Activated B cell treated with CpG ODN at 0.5 μM for 24 hours (primary cell): Measurements from ENCODE around the gene SERINC3. TPM values are rescaled to one million over a fixed set of nuclear protein-coding genes. Genes with fewer than 3 reads are reported as not detected.

Experiments used
- ATAC-seq: fragments of 200-7000 bp; cut with Tn5 transposase; one replicate; pipeline ENCODE4 v1.10.0; 2021; ENCODE audit warnings: low read depth, mild to moderate bottlenecking, moderate library complexity
- CTCF ChIA-PET: fragments of 350-600 bp; sonication (Branson Sonifier 250); formaldehyde crosslinking; loops from one replicate; lab custom pipeline; 2021; ENCODE audit warnings: antibody characterized with exemption; lab: Charles Lee
- POLR2A ChIA-PET: fragments of 350-600 bp; sonication (Branson Sonifier 250); formaldehyde crosslinking; loops from one replicate; lab custom pipeline; 2021; ENCODE audit warnings: antibody characterized with exemption; lab: Charles Lee
- DNase-seq: peaks from one replicate; pipeline ENCODE4 v3.0.0; 2022
- H3K27ac Mint-ChIP-seq: one replicate; pipeline ENCODE4 v1.8.0; 2020; ENCODE audit warnings: mixed read lengths
- H3K27me3 Mint-ChIP-seq: one replicate; pipeline ENCODE4 v1.8.0; 2021; ENCODE audit warnings: mixed read lengths
- H3K36me3 Mint-ChIP-seq: one replicate; pipeline ENCODE4 v1.8.0; 2021; ENCODE audit warnings: low read depth, mixed read lengths
- H3K4me1 Mint-ChIP-seq: one replicate; pipeline ENCODE4 v1.8.0; 2021; ENCODE audit warnings: mixed read lengths
- H3K4me3 Mint-ChIP-seq: one replicate; pipeline ENCODE4 v1.8.0; 2020; ENCODE audit warnings: mild to moderate bottlenecking, mixed read lengths
- H3K9me3 Mint-ChIP-seq: one replicate; pipeline ENCODE4 v1.8.0; 2020; ENCODE audit warnings: mixed read lengths
- CTCF ChIP-seq: fragments of 200-600 bp; IDR thresholded peaks from one replicate; pipeline ENCODE4 v1.8.0; 2022; ENCODE audit warnings: antibody characterized with exemption, mild to moderate bottlenecking
- intact Hi-C: fragments of 100-400 bp; cut with micrococcal nuclease; formaldehyde crosslinking; loops from one replicate; pipeline ENCODE4 v1.15.1; 2024
- total RNA-seq: library from RNA; stranded (reverse); gene quantifications from 2 replicates; pipeline ENCODE4 v1.2.3, GENCODE V29; 2022

Gene SERINC3
- total RNA-seq, 1 donor from 2014 or later, result 41.4 TPM

DNA sequence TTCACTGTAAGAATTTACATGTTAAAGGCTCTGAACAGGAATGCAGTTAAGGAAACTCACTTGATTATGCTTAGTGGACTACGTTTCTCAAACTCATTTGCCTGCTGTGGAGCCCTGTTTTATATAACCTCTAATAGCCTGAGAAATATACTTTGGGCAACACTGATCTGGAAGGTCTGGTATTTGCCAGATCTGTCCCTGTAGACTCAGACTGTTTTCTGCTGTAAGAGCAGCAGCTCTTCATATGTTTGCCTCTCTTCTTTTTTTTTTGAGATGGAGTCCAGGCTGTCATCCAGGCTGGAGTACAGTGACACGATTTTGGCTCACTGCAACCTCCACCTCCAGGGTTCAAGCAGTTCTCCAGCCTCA is 36.1 kb downstream of the SERINC3 start:
- peaks cover 89% of the 10 kb centered on the region for H3K36me3 Mint-ChIP-seq
- no peaks in the 10 kb centered on the region for H3K9me3 Mint-ChIP-seq
- TF ChIP-seq CTCF, result no peak
- ATAC-seq (no peak), DNase-seq (no peak)
- ChIA-PET POLR2A (interaction anchor here (1.1 kb wide), 1 partner anchor 10 kb away, joined by 3 read pairs; the partner anchor contains the start of gene TTPAL), CTCF (no interaction called here)
- H3K4me3 Mint-ChIP-seq, result no peak overlapping the region
- no peaks in the 10 kb centered on the region for H3K27me3 Mint-ChIP-seq
- H3K4me1 Mint-ChIP-seq, result peaks cover 5% of the 10 kb centered on the region
- intact Hi-C loops, result no loop called here
- no peak overlapping the region for H3K27ac Mint-ChIP-seq

- intact Hi-C loops, result no loop called here
- Mint-ChIP-seq H3K9me3 (no peaks in the 10 kb centered on the region), H3K27me3 (no peaks in the 10 kb centered on the region), H3K27ac (no peak overlapping the region), H3K4me3 (no peak overlapping the region), H3K36me3 (peaks cover 90% of the 10 kb centered on the region), H3K4me1 (peaks cover 10% of the 10 kb centered on the region)
- ATAC-seq (no peak), DNase-seq (no peak)
- CTCF ChIA-PET, result no interaction called here
- POLR2A ChIA-PET, result interaction anchor here (1.1 kb wide), 1 partner anchor 10 kb away, joined by 3 read pairs; the partner anchor contains the start of gene TTPAL
- no peak for TF ChIP-seq CTCF
Measured at GRCh38 chr20:44485078-44485829, 36.6 kb downstream of the SERINC3 start.

GRCh38 chr20:44483112-44483511 is 38.8 kb downstream of the SERINC3 start:
- peaks cover 71% of the 10 kb centered on the region for H3K36me3 Mint-ChIP-seq
- no peak for ATAC-seq

GRCh38 chr20:44481719-44482416 is 40.0 kb downstream of the SERINC3 start:
- CTCF ChIA-PET, result no interaction called here
- ATAC-seq (no peak), DNase-seq (no peak)
- H3K27me3 Mint-ChIP-seq, result no peaks in the 10 kb centered on the region
- H3K27ac Mint-ChIP-seq, result no peak overlapping the region
- POLR2A ChIA-PET, result no interaction called here
- no peak overlapping the region for H3K4me3 Mint-ChIP-seq
- intact Hi-C loops, result no loop called here
- H3K9me3 Mint-ChIP-seq, result no peaks in the 10 kb centered on the region
- H3K36me3 Mint-ChIP-seq, result peaks cover 61% of the 10 kb centered on the region
- H3K4me1 Mint-ChIP-seq, result peaks cover 29% of the 10 kb centered on the region
- no peak for TF ChIP-seq CTCF

More at GRCh38 chr20:44483112-44483511, 38.8 kb downstream of the SERINC3 start:
- ChIA-PET CTCF (no interaction called here), POLR2A (no interaction called here)
- Mint-ChIP-seq H3K27me3 (no peaks in the 10 kb centered on the region), H3K4me1 (peaks cover 24% of the 10 kb centered on the region), H3K4me3 (no peak overlapping the region), H3K9me3 (no peaks in the 10 kb centered on the region), H3K27ac (no peak overlapping the region)
- no peak for DNase-seq
- no peak for TF ChIP-seq CTCF
- intact Hi-C loops, result no loop called here

DNA sequence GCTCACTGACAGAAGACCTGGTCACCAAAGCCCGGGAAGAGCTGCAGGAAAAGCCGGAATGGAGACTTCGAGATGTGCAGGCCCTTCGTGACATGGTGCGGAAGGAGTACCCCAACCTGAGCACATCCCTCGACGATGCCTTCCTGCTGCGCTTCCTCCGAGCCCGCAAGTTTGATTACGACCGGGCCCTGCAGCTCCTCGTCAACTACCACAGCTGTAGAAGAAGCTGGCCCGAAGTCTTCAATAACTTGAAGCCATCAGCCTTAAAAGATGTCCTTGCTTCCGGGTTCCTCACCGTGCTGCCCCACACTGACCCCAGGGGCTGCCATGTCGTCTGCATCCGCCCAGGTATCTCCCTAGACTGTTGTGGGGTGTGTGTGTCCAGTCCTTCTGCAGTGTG is 41.8 kb downstream of the SERINC3 start:
- intact Hi-C loops, result no loop called here
- TF ChIP-seq CTCF, result no peak
- ChIA-PET POLR2A (interaction anchor here (0.9 to 1.1 kb wide), 2 partner anchors 42 to 405 kb away, joined by 4 to 5 read pairs; partner anchors contain the start of genes SERINC3 and YWHAB), CTCF (no interaction called here)
- Mint-ChIP-seq H3K4me1 (peaks cover 41% of the 10 kb centered on the region), H3K36me3 (peaks cover 44% of the 10 kb centered on the region), H3K27me3 (no peaks in the 10 kb centered on the region), H3K27ac (no peak overlapping the region), H3K4me3 (no peak overlapping the region), H3K9me3 (no peaks in the 10 kb centered on the region)
- ATAC-seq (no peak), DNase-seq (no peak)
